H1 (cell line): ENCODE data around the gene ARHGEF40. TPM values are rescaled to one million over a fixed set of nuclear protein-coding genes. Genes with fewer than 3 reads are reported as not detected.

ENCODE experiments used
- BACH1 ChIP-seq: IDR thresholded peaks from 2 replicates; pipeline ENCODE4 v1.6.1; 2012; ENCODE audit warnings: low read length, improper control_type of control experiment
- CHD2 ChIP-seq: IDR thresholded peaks from 2 replicates; pipeline ENCODE4 v1.6.1; 2012; ENCODE audit warnings: low read length, improper control_type of control experiment
- KDM4A ChIP-seq: IDR thresholded peaks from one replicate; pipeline ENCODE4 v1.7.1; 2012; ENCODE audit warnings: low read depth, mild to moderate bottlenecking, moderate library complexity, low read length, inconsistent platforms; ENCODE audit not compliant: severe bottlenecking
- PHF8 ChIP-seq: fragments of 200-600 bp; sonication (generic); conservative IDR thresholded peaks from 2 replicates; pipeline ENCODE4 v1.7.1; 2012; ENCODE audit warnings: low read depth, mild to moderate bottlenecking, inconsistent platforms, low read length, moderate library complexity
- RAD21 ChIP-seq, 2 experiments: IDR thresholded peaks in 1 of 2; conservative IDR thresholded peaks in 1 of 2; 2 replicates each; pipeline ENCODE4 v1.6.1; 2011; ENCODE audit warnings: low read depth in 2 of 2, low read length in 2 of 2, improper control_type of control experiment in 1 of 2, inconsistent platforms in 1 of 2, mild to moderate bottlenecking in 1 of 2, moderate library complexity in 1 of 2
- RBBP5 ChIP-seq: IDR thresholded peaks from 2 replicates; pipeline ENCODE4 v1.7.1; 2012; ENCODE audit warnings: low read depth, mild to moderate bottlenecking, inconsistent platforms, low read length, moderate library complexity, borderline replicate concordance
- SIN3A ChIP-seq, 2 experiments: IDR thresholded peaks in 1 of 2; conservative IDR thresholded peaks in 1 of 2; 2 replicates each; pipeline ENCODE4 v1.6.1; 2011 to 2012; ENCODE audit warnings: low read length in 2 of 2, improper control_type of control experiment in 1 of 2, low read depth in 1 of 2, mild to moderate bottlenecking in 1 of 2
- TEAD4 ChIP-seq: IDR thresholded peaks from 2 replicates; pipeline ENCODE4 v1.6.1; 2012; ENCODE audit warnings: low read depth, low read length, inconsistent platforms, mixed read lengths
- polyA plus RNA-seq, 7 experiments: library from polyadenylated mRNA; depleted of rRNA in 3 of 7; stranded (reverse) in 5 of 7; unstranded in 2 of 7; fragments of >200 nt in 5 of 7; fragments of 200-250 nt in 2 of 7; gene quantifications; 1 replicate in 5 of 7; 2 replicates in 1 of 7; 4 replicates in 1 of 7; pipeline versions ENCODE4 v1.2.1 to v1.2.3, GENCODE V29; 2011 to 2013; ENCODE audit warnings: missing spikeins in 2 of 7, mixed read lengths in 2 of 7
- total RNA-seq: library from RNA; stranded (reverse); fragmentation: NEBNext Ultra II Directional; extraction: Animal tissue kit (Norgen Biotek cat#: 25700); gene quantifications from 2 replicates; pipeline ENCODE4 v1.2.1, GENCODE V29; 2021

ARHGEF40 gene
- total and polyA plus RNA-seq, 2 of the 8 experiments (the other 6 are each of a cell fraction or from before 2014, with no cell fraction given): 53.1 to 101 TPM

- TF ChIP-seq SIN3A (conservative IDR thresholded peaks at IDR 0.05 in 1 of 2, IDR thresholded peaks at IDR 0.05 in 1 of 2; ENCODE audit: low read depth in 1 of 2, low read length in 2 of 2): peak in 1 of 2 experiments; percentile 20; a peak in 2 of 4 replicates
- peak; percentile 54 for TF ChIP-seq KDM4A
- TF ChIP-seq CHD2: no peak
- TF ChIP-seq BACH1: no peak
- TF ChIP-seq PHF8: 0 out of 2 replicates have a peak, but pooled peaks have one; percentile 9
- 0 out of 2 replicates have a peak, but pooled peaks have one; percentile 5 for TF ChIP-seq RBBP5
- TF ChIP-seq RAD21 (IDR thresholded peaks at IDR 0.05 in 1 of 2, conservative IDR thresholded peaks at IDR 0.05 in 1 of 2; ENCODE audit: low read depth in 2 of 2, low read length in 2 of 2): peak; percentile 52 to 72
- no peak for TF ChIP-seq TEAD4
Observed at GRCh38 chr14:21068521-21069387, 1.4 kb upstream of the ARHGEF40 start (continued).
